GM15510 (cell line): ENCODE measurements around the gene TGFB1I1.

ENCODE experiments used
- POLR2A ChIP-seq: IDR thresholded peaks from 3 replicates; pipeline ENCODE4 v1.6.1; 2011; ENCODE audit warnings: borderline replicate concordance; ENCODE audit not compliant: insufficient read length; ENCODE audit errors: extremely low read depth

TGFB1I1 gene

DNA sequence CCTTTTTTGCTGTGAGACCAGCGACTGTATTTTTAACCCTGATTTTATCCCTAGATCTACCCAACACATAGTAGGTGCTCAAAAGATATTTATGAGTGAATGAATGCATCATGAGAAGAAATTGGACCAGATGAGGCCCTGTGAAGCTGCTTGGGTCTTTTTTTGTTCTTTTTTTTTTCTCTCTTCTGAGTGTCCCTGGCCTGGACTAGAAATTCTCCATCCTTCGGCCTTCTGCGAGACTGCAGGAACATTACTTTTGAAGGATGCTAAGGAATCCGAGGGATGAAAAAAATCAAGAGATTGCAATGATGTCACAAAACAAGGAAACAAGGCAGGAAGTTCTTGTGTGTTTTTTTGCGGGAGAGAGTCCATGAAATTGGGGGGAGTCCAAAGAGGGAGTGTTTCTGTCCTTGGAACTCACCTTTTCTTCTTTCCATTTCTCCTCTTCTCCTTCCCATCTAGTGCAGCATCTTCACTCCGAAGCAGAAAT lies 36.8 kb downstream of the TGFB1I1 start:
- no peak for TF ChIP-seq POLR2A

DNA sequence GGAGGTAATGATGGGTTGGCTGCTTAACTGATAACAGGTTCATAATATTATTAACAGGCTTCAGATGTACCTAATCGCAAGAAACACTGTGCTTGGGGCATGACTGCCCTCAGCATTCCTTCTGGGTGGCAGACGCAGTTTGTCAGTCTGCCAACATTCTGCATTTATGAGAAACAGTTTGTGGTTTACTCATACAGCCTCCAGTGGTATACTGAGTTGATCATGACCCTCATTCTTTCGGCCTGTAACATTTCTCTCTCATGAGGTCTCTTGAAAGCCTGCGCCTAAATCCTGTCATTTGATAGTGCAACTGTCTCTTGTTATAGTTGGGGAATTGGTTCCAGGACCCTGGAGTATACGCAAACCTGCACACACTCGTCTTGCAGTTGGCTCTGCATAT lies 41.2 kb downstream of the TGFB1I1 start:
- no peak for TF ChIP-seq POLR2A

DNA sequence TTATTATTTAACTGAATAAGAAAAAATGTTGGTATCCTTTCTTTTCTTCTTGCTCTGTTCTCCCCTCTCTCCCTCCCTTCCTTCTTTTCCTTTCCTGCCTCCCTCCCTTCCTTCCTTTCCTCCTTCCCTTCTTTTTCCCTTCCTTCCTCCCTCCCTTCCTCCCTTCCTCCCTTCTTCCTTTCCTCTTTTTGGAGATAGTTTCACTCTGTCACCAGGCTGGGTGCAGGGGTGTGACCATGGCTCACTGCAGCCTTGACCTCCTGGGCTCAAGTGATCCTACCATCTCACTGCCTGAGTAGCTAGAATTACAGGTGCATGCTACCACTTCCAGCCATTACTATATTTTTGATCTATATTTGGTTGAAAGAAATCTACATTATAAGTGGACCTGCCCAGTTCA lies 41.9 kb downstream of the TGFB1I1 start:
- TF ChIP-seq POLR2A = no peak

DNA sequence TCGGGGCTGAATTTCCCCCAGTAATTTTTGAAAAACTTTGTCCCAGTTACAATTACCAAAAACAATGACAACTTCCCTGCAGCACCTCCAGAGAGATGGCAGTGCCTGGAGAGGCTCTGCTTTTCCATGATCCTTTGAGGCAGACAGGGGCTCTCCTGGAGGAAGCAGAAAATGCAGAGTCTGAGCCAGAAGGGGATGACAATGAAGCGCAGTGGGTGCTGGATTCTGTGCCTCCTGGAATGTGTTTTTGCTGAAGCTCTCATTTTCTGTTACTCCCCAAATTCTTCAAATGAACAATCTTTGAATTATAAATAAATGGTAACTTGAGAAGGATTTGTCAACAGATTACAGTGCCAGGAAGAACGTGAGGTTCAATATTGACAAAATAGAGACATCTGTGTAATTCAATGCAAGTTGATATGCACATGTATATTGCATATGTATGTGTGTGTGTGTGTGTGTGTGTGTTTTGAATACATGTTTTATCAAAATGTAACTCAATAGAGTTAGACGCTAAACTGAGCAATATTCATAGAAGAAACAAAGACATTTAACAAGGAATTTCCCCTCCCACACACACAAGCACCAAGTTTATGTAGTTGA lies 45.9 kb downstream of the TGFB1I1 start:
- no peak for TF ChIP-seq POLR2A

DNA sequence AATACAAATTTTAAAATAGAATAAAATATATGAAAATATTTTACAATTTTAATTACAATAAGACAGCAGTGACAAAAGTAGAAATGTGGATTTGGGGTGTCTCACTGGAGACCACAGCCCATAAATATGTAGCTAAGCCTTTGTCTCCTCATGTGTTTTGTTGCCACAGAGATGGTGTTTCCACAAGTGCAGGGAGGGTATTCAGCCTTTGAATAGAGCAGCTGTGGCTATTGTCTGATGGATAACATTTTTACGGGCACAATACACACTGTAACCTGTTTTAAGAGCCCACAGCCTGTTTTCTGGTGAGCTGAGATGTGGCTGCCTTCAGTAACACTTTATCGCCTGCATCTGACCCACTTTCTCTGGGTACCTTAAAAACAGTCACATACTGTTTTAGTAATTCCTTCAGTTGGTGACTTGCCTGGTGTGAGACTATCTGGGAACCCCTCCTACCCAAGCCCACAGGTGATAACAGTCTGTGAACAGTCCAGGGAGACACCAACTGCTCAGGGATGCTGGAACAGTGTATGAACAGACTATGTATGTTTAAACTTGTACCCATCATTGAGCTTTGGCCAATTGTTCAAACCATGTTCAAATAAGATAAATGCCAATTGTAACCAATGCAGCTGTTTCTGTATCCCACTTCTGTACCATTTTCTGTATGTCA lies 47.9 kb downstream of the TGFB1I1 start:
- TF ChIP-seq POLR2A = no peak

DNA sequence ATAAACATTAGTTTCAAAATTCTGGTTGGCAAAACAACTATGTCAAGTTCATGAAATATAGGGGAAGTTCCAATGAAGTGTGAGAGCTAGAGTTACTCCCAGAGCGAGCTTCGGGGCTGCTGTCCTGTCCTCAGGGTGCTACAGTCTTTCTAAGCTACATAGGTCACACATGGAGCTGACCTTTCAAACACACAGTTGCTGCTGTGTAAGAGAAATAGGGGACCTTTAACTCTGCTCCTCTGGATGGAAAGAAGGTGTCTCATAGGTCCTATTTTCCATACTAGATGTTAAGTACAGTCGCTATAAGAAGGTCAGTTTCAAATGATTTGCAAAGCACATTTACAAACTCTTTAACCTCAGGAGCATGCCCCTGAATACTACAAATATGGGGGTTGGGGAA lies 49.4 kb downstream of the TGFB1I1 start:
- no peak for TF ChIP-seq POLR2A

DNA sequence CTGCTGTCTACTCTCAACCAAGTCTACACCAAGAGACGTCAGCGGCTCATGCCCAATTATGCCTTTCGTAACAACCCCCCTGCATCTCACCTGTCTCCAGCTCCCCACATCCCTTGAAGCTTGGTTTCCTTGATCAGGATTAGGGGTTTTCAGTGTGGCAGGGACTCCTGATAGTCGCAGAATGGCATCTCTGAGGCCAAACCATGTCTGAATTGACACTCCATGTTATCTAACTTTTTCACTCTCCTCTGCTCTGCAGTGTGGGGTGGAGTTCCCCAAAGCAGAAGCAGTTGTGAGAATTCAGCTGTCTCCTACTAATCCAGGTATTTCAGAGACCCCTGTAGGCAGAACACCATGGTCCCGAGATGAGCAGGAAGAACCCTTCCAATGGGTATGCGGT lies 50.1 kb downstream of the TGFB1I1 start:
- no peak for TF ChIP-seq POLR2A

DNA sequence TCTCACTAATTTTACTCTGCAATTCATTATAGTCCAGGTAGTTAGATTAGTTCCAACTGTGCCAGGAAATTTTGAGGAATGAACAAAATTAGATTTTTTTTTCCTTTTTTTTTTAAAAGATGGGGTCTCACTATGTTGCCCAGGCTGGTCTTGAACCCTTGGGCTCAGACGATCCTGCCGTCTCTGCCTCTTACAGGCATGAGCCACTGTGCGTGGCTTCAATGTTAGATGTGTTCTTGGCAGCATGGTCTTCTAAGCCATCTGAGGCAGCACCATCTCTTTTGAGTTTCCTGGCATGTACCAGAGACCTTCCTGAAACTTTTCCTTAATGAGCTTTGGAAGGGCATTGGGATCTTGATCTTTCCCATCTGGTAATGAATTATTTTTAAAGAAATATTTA lies 53.2 kb downstream of the TGFB1I1 start:
- TF ChIP-seq POLR2A = no peak
